BLaER1 (cell line): ENCODE measurements around the gene CD83.

ENCODE experiments used
- H3K27ac ChIP-seq: shearing (Covaris generic); formaldehyde crosslinking; 2 replicates; pipeline ENCODE4 v1.8.1; 2022
- H3K27me3 ChIP-seq: shearing (Covaris generic); formaldehyde crosslinking; 2 replicates; pipeline ENCODE4 v1.8.1; 2022
- H3K36me3 ChIP-seq: shearing (Covaris generic); formaldehyde crosslinking; 2 replicates; pipeline ENCODE4 v1.8.1; 2022
- H3K4me1 ChIP-seq: shearing (Covaris generic); formaldehyde crosslinking; 2 replicates; pipeline ENCODE4 v1.8.1; 2022
- H3K4me2 ChIP-seq: shearing (Covaris generic); formaldehyde crosslinking; 2 replicates; pipeline ENCODE4 v1.8.1; 2022
- H3K4me3 ChIP-seq: shearing (Covaris generic); formaldehyde crosslinking; 2 replicates; pipeline ENCODE4 v1.8.1; 2022
- H3K9ac ChIP-seq: shearing (Covaris generic); formaldehyde crosslinking; 2 replicates; pipeline ENCODE4 v1.8.1; 2022
- H3K9me3 ChIP-seq: shearing (Covaris generic); formaldehyde crosslinking; 2 replicates; pipeline ENCODE4 v1.8.1; 2022
- H4K20me1 ChIP-seq: shearing (Covaris generic); formaldehyde crosslinking; 2 replicates; pipeline ENCODE4 v1.8.1; 2022
- Cebpa-rat ChIP-seq: shearing (Covaris generic); IDR thresholded peaks from 2 replicates; pipeline ENCODE4 v1.8.1; 2022

Gene CD83

DNA sequence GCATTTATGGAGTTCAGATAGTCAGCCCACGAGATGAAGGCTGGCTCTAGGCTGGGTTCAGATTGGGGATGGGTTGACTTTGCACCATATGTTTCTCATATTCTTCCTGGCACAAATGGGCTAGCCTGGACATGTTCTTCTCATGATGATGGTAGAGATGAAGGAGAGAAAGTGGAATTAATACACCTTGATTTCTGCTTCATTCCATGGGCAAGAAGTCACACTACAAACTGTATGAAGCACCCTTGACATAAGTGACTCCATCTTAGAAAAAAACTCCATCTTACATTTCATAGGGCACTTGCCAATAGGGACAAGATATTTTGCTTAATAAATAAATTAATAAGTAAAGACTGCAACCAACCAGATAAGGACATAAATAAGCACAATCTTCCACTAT, 12.0 kb upstream of the CD83 start:
- Histone ChIP-seq H3K36me3 (no peaks in the 10 kb centered on the region), H3K27me3 (no peaks in the 10 kb centered on the region), H3K27ac (no peak overlapping the region), H3K4me1 (peaks cover 34% of the 10 kb centered on the region), H3K9me3 (peaks cover 18% of the 10 kb centered on the region), H4K20me1 (no peaks in the 10 kb centered on the region), H3K4me3 (no peak overlapping the region), H3K4me2 (no peak overlapping the region), H3K9ac (no peak overlapping the region)
- no peak for TF ChIP-seq Cebpa-rat

DNA sequence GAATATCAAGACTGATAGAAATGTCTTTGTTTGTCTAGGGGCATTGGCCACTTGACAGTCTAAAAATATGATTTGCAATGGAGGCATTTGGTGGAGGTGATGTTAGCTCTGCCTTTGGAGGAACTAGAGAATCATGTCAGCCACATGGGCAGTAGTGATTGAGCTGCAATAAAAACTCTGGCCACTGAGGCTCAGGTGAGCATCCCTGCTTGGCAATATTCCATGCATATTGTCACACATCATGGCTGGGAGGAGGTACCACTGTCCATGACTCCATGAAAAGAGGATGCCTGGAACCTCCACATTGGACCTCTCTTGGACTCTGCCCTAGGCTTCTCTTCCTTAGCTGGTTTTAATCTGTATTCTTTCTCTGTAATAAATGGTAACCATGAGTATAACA, 10.6 kb upstream of the CD83 start:
- H3K9ac ChIP-seq = no peak overlapping the region
- H3K27me3 ChIP-seq = no peaks in the 10 kb centered on the region
- H4K20me1 ChIP-seq = no peaks in the 10 kb centered on the region
- peaks cover 18% of the 10 kb centered on the region for H3K9me3 ChIP-seq
- H3K4me2 ChIP-seq = peak overlapping the region; percentile 30
- no peak for TF ChIP-seq Cebpa-rat
- no peak overlapping the region for H3K4me3 ChIP-seq
- H3K27ac ChIP-seq = no peak overlapping the region
- peaks cover 32% of the 10 kb centered on the region for H3K4me1 ChIP-seq
- no peaks in the 10 kb centered on the region for H3K36me3 ChIP-seq

DNA sequence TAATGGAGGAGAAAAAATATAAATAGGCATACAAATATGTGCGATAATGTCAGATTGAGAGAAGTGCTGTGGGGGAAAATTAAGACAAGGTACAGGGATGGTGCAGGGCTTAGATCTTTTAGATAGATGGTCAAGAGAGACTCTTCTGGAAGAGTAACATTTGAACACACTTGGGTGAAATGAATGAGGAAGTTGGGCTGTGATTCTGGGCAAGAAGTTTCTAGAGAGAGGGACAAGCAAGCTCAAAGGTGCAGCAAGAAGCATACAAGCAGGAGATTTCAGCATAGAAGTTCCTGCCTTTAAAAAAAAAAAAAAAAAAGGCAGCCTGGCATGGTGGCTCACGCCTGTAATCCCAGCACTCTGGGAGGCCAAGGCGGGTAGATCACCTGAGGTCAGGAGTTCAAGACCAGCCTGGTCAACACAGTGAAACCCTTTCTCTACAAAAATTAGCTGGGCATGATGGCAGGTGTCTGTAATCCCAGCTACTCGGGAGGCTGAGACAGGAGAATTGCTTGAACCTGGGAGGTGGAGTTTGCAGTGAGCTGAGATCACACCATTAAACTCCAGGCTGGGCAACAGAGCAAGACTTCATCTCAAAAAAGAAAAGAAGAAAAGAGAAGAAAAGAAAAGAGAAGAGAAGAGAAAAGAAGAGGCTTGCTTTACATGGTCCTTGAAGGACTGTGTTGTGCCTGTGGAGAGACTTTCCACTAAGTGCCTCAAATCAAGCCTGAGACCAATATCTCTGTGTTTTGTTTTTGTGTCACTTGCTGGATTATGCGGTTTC, 9.7 kb upstream of the CD83 start:
- H3K27ac ChIP-seq = peak overlapping the region; percentile 73; the same call in 1 of the 2 replicates
- no peaks in the 10 kb centered on the region for H3K36me3 ChIP-seq
- peaks cover 32% of the 10 kb centered on the region for H3K4me1 ChIP-seq
- no peaks in the 10 kb centered on the region for H4K20me1 ChIP-seq
- peak overlapping the region; percentile 84 for H3K4me2 ChIP-seq
- H3K9ac ChIP-seq = no peak overlapping the region
- H3K4me3 ChIP-seq = no peak overlapping the region
- no peak for TF ChIP-seq Cebpa-rat
- H3K9me3 ChIP-seq = peaks cover 18% of the 10 kb centered on the region
- no peaks in the 10 kb centered on the region for H3K27me3 ChIP-seq

DNA sequence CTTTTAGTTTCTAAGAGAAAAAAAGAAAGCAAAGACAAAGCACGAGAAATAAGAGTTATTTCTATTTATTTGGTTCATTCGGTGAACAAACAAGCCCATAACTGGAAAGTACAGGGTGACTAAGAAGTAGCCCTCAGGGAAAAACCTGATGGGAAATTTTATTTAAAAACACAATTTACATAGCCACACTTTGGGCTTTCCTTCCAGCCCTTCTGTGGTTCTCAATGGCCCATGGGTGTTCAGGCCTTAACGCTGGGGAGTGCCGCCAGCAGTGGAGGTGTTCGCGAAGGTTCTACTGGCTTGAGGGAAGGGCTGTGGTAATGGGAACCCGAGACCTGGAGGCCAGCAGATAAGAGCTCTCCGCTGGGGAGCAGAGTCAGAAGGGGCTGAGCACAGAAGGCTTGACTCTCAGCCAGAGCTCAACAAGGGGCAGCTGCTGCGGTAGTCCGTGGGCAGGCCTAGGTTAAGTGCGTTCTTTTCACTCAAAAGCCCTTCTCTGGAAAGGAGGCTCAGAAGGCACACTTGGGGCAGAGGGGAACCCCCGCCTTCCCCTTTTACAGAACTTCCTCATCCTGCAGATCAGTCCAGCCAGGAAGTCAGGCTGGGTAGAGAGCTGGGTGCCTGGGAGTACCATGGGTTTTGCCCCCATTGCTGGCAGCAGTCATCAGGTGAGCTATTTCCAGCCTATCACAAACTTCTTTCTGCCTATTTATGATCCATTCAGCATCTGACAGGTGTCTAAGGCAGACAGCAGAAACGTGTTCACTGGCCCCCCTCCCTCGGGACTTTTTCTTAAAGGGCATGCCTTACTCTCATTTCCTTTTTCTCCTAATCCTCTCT, 8.8 kb upstream of the CD83 start:
- peak overlapping the region; percentile 73 for H3K27ac ChIP-seq
- peak overlapping the region; percentile 36; the same call in 1 of the 2 replicates for H3K9ac ChIP-seq

DNA sequence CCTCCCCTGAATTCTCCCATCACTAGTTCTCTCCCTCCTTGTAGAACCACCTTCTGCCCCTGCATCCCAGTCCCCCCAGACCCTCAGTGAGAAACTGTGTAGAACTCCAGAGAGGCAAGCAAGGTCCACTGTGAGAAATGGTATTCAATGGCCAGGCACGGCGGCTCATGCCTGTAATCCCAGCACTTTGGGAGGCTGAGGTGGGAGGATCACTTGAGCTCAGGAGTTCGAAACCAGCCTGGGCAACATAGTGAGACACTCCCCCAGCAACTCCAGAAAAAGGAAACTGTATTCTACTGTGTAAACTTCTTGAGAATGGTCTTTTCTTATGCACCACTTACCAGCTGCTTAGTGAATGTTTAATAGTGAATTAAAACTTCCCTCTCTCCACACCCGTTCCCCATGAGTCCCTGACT, 8.2 kb upstream of the CD83 start:
- H3K9me3 ChIP-seq = peaks cover 18% of the 10 kb centered on the region
- H3K4me2 ChIP-seq = peak overlapping the region; percentile 84
- no peaks in the 10 kb centered on the region for H4K20me1 ChIP-seq
- H3K9ac ChIP-seq = no peak overlapping the region
- no peaks in the 10 kb centered on the region for H3K36me3 ChIP-seq
- peaks cover 32% of the 10 kb centered on the region for H3K4me1 ChIP-seq
- no peaks in the 10 kb centered on the region for H3K27me3 ChIP-seq
- no peak overlapping the region for H3K4me3 ChIP-seq
- no peak for TF ChIP-seq Cebpa-rat
- H3K27ac ChIP-seq = no peak overlapping the region

More for the DNA sequence above, 8.8 kb upstream of the CD83 start:
- TF ChIP-seq Cebpa-rat = no peak
- H3K4me2 ChIP-seq = peak overlapping the region; percentile 84
- H3K9me3 ChIP-seq = peaks cover 18% of the 10 kb centered on the region
- H4K20me1 ChIP-seq = no peaks in the 10 kb centered on the region
- no peaks in the 10 kb centered on the region for H3K36me3 ChIP-seq
- no peak overlapping the region; the same call in 1 of the 2 replicates for H3K4me3 ChIP-seq
- H3K27me3 ChIP-seq = no peaks in the 10 kb centered on the region
- peaks cover 32% of the 10 kb centered on the region for H3K4me1 ChIP-seq

DNA sequence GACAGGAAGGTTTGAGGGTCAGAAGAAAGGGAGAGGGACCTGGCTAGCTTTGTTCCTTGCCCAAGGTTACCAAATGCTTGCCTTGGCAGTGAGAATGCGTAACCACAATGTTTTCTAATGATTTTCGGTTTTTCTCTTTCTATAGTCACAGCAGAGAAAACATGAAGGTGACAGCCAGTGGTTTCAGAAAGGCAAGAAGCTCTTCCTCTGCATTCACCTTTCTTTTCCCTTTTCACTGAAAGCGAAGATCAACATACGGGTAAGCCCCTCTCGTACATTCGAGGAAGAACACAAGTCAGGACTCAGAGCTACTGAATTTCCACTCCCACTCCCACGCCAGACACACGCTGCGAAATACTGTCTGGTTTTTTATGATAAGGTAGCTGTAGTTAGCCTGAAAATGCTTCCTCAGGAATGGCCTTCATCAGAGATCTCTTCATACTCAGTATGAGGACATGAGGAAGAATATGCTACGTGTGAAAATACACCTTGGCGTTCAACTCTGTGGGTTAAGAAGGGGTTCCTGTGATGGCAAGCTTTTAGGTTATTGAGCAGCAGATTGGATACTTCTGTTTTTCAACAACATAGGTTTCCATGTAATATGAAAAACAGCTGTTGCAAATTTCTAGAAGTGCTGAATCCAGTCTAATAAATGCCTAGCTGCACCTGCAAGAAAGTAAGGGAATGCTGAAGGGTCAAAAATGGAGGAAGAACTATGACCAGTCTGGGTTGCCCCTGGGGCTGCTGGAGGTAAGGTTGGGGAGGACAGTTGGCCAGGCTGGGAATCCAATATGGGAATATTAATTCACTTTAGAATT, 7.4 kb upstream of the CD83 start:
- H3K9me3 ChIP-seq = peaks cover 18% of the 10 kb centered on the region
- no peaks in the 10 kb centered on the region for H4K20me1 ChIP-seq
- H3K4me2 ChIP-seq = no peak overlapping the region
- no peak overlapping the region for H3K27ac ChIP-seq
- no peak overlapping the region for H3K9ac ChIP-seq
- no peak for TF ChIP-seq Cebpa-rat
- H3K4me3 ChIP-seq = no peak overlapping the region
- peaks cover 32% of the 10 kb centered on the region for H3K4me1 ChIP-seq
- no peaks in the 10 kb centered on the region for H3K27me3 ChIP-seq
- no peaks in the 10 kb centered on the region for H3K36me3 ChIP-seq

DNA sequence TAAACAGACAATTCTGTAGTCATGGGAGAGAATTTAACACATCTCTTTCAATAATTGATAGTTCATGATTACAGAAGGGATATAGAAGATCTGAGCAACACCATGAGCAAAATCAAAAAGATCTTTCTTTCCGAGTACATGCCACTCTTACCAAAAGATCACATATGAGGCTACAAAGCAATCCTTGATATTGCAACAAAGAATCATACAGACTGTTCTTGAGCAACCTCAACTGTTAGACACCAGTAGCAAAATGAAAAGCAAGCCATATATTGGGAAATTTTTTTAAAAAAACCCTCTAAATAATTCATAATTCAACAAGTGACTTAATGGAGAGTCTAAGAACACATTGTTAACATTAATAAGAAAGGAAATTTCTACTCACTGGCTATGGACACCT, 3.6 kb upstream of the CD83 start:
- peaks cover 19% of the 10 kb centered on the region for H3K4me1 ChIP-seq
- H3K36me3 ChIP-seq = no peaks in the 10 kb centered on the region
- H3K4me2 ChIP-seq = no peak overlapping the region
- no peaks in the 10 kb centered on the region for H3K9me3 ChIP-seq
- no peak for TF ChIP-seq Cebpa-rat
- H3K27ac ChIP-seq = no peak overlapping the region
- H4K20me1 ChIP-seq = no peaks in the 10 kb centered on the region
- H3K4me3 ChIP-seq = no peak overlapping the region
- no peak overlapping the region for H3K9ac ChIP-seq
- no peaks in the 10 kb centered on the region for H3K27me3 ChIP-seq

DNA sequence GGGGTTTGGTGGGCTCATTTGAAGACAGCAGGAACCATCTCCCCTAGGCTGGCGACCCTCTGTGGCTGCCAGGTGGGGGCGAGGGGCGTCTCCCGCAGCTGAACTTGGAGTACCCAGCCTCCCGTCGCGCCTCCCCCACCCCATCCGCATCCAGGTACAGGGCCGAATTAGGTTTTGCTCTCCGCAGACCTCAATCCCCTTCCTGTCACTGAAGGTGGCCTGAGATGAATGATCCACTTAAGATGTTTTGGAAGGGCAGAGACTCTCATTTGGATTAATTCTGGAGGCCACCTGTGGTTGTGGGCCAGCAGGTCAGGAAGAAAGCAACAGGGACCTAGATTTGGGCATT, 493 bp downstream of the CD83 start:
- Histone ChIP-seq H3K27me3 (no peaks in the 10 kb centered on the region), H3K9me3 (no peaks in the 10 kb centered on the region), H3K36me3 (peaks cover 10% of the 10 kb centered on the region; the same call in 1 of the 2 replicates), H3K27ac (peak overlapping the region; percentile 80), H3K9ac (peak overlapping the region; percentile 87), H4K20me1 (no peaks in the 10 kb centered on the region), H3K4me3 (peak overlapping the region; percentile 90), H3K4me2 (peak overlapping the region; percentile 98), H3K4me1 (peaks cover 42% of the 10 kb centered on the region)
- no peak for TF ChIP-seq Cebpa-rat

DNA sequence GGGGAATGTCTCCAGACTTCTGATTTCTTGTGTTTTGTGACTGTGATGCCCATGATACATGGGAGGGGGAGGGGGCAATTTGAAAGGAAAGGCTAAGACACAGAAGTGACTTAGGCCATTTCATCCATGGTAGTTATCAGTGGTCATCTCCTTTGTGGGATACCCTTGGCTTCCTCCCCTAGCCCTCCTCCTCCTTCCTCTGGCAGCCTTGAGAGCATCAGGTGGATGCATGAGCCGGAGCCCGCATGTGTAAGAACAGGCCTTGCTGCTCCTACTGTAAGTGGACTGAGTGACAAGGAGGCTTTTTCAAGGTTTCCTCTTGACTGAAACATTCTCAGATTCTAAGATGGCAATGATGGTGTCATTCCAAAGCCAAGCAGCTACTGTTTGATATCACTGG, 874 bp downstream of the CD83 start:
- no peak for TF ChIP-seq Cebpa-rat
- Histone ChIP-seq H3K4me1 (peaks cover 46% of the 10 kb centered on the region), H3K4me2 (peak overlapping the region; percentile 98), H4K20me1 (no peaks in the 10 kb centered on the region), H3K27me3 (no peaks in the 10 kb centered on the region), H3K4me3 (peak overlapping the region; percentile 90), H3K27ac (peak overlapping the region; percentile 80), H3K9ac (peak overlapping the region; percentile 87), H3K9me3 (no peaks in the 10 kb centered on the region), H3K36me3 (peaks cover 10% of the 10 kb centered on the region; the same call in 1 of the 2 replicates)
